ENCODE results near the gene TMEM217.
"Not testable (repeated sequence)": the region's sequence is repeated elsewhere in the genome, so short reads cannot be mapped to it uniquely, and the experiment has no call there.

TMEM217 gene

GRCh38 chr6:37221585-37222124 lies 36.3 kb downstream of the TMEM217 start:
- DNase-seq (ENCODE audit: insufficient read length, low spot score), result no peak
- no peak for FAIRE-seq

DNA sequence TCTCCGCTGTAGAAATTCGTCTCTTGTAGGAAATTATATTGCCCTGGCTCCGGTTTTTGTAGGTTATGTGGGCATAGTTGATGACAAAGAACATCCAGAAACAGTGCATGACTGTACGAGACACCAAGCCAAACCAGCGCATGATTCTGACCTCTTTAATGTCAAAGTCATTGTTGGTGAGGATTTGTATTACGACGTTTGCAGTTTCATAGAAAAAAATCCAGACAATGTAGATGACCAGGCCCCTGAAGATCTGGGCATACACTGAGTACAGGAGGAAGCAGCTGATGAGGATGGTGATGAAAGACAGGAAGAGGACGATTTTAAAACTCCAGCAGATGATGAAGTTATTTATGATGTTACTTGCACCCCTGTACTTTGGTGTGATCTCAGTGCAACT lies 39.4 kb downstream of the TMEM217 start:
- FAIRE-seq, result no peak

DNA sequence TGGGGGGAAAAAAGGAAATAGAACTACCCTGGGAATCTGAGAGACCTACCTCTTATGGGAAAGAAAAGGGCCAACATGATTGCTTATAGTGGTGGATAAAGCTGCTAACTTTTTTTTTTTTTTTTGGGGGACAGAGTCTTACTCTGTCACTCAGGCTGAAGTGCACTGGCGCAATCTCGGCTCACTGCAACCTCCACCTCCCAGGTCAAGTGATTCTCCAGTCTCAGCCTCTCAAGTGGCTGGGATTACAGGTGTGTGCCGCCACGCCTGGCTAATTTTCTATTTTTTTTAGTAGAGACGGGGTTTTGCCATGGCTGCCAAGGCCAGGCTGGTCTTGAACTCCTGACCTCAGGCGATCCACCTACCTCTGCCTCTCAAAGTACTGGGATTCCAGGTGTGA lies 39.9 kb downstream of the TMEM217 start:
- DNase-seq (ENCODE audit: insufficient read length, low spot score), result no peak
- FAIRE-seq, result no peak

More for the DNA sequence above, 39.4 kb downstream of the TMEM217 start:
- no peak for DNase-seq (ENCODE audit: insufficient read length, low spot score)

DNA sequence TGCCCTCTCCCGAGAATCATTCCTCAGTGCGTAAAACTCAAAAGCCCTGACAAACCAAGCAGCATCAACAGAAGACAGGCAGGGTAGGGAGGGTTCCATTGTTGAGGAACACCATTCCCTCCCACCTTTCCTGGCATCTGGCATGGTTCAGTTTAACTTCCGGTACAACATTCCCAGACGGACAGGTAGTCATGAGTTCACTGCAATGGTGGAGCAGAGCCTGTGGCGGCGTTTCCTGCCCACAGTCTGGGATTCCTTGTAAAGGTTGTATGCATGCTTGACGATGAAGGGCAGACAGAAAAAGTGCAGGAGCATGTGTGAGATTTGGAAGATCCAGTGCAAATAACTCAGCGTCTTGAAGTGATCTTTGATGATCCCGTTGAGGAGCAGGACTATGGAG lies 45.7 kb downstream of the TMEM217 start:
- DNase-seq (ENCODE audit: insufficient read length, low spot score) (no peak), FAIRE-seq (peak; percentile 31)

DNA sequence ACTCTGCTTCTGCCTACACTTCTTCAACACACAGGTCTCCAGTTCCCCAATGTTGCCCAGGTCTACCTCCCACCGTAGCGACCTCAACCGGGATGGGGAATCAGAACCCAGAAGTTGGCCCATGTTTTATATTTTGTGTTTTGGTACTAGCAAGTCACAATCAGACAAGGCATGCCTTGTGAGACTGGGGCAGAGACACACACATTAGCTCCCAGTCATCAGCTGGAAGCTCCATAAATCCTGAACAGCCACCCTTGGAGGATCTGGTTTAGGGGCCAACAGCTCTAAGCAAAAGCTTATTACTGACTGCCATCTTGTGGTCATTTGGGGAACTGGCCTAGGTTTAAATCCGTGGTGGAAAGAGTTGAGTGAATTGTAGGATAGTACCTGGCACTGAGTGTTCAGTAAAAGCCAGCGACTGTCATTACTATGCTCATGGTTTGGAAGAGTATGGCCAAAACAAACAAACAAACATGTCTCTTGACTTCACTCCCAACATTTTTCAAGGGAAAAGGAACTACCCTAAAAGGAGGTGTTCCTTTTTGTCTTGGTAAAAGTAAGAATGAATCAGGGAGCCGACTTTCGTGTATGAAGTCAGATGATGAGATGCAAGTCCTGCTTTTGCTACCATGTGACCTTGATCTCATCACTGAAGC lies 47.5 kb downstream of the TMEM217 start:
- DNase-seq (ENCODE audit: insufficient read length, low spot score), result peak; percentile 82
- FAIRE-seq, result peak; percentile 69

DNA sequence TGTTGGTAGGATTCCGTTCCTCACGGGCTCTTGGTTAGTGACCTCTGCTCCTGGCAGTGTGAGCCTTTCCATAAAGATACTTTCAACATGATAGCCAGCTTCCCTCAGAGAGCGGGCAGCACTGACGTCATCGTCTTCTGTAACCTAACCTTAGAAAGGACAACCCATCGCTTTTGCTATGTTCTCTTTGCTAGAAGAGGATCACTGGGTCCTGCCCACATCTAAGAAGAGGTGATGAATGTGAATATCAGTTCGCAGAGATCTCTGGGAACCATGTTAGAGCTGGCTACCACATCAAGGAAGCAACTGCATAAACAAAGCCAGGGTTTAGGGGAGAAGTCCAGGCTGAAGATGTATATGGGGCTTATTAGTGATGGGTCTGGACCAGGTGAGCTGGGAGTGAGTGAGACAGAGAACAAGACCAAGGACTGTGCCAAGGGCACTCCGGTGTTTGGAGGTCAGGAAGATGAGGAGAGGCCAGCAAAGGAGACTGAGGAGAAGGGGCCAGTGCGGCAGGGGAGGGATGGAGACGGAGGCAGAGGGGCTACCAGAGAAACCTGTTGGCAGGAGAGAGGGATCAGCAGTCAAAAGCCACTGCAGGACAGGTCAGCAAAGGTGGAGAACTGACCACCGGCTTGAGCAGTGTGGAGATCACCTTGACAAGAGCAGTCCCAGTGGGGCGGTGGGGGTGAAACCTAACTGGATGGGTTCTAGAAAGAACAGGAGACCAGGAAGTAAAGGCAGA lies 48.3 kb downstream of the TMEM217 start:
- no peak for DNase-seq (ENCODE audit: insufficient read length, low spot score)
- no peak for FAIRE-seq

GRCh38 chr6:37208793-37209192 lies 49.2 kb downstream of the TMEM217 start:
- DNase-seq (ENCODE audit: insufficient read length, low spot score) (no peak), FAIRE-seq (no peak)

- no peak for FAIRE-seq
- peak; percentile 79 for DNase-seq (ENCODE audit: insufficient read length, low spot score)
Observed at GRCh38 chr6:37207903-37208456, 50.0 kb downstream of the TMEM217 start.

DNA sequence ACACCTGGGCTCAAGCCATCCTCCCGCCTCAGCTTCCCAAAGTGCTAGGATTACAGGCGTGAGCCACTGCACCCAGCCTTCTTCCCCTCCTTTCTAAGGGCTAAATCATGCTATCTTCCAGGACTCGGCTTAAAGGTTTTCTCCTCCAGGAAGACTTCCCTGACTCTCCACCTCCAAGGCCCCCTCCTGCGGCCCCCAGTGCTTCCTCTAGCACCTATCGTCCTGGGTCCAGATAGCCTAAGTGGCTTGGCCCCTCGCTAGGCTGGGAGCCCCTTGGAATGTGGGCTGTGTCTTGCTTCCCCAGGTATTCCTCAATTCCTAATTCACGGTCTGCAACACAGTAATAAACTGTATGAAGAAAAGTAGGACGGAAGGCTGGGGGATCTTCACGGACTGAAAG lies 51.3 kb downstream of the TMEM217 start:
- DNase-seq (ENCODE audit: insufficient read length, low spot score), result no peak
- no peak for FAIRE-seq

GRCh38 chr6:37205997-37206340 lies 52.0 kb downstream of the TMEM217 start:
- DNase-seq (ENCODE audit: insufficient read length, low spot score) (no peak), FAIRE-seq (no peak)

- FAIRE-seq (no peak), DNase-seq (ENCODE audit: insufficient read length, low spot score) (no peak)
Observed at GRCh38 chr6:37205175-37205996, 52.6 kb downstream of the TMEM217 start.

- DNase-seq (ENCODE audit: insufficient read length, low spot score), result no peak
- peak; percentile 77 for FAIRE-seq
Observed at GRCh38 chr6:37204014-37204751, 53.8 kb downstream of the TMEM217 start.

DNA sequence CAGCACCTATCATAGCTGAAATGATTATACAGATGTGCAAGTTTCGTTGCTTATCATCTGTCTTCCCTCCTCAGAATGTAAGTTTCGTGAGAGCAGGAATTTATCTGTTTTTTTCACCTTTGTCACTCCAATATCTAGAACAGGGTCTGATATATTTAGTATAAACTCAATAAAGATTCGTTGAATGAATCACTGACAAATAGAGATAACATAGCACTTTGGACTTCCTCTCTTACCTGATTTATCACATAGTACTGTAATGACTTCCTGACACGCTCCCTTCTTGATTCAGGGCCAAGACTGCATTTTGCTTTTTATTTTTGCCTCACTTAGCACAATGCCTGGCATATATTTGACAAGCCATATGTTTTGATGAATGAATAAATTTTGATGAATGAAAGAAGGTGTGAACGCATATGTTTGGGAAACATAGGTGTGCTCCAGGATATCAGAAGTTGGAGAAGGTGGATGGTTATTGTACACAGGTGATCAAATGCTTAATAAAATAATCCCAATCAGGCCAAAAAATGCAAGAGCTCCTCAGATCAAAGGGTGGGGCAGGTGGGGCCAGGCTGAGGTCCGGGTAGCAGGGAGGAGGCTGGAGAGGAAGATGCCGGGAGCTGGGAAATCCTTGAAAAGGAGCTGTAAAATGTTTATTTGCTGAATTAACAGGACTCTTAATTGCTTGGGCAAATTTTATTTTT lies 55.0 kb downstream of the TMEM217 start:
- DNase-seq (ENCODE audit: insufficient read length, low spot score), result no peak
- FAIRE-seq, result no peak

- FAIRE-seq (no peak), DNase-seq (ENCODE audit: insufficient read length, low spot score) (no peak)
Observed at GRCh38 chr6:37201726-37202125, 56.2 kb downstream of the TMEM217 start.

GRCh38 chr6:37200085-37200484 lies 57.9 kb downstream of the TMEM217 start:
- DNase-seq (ENCODE audit: insufficient read length, low spot score) (no peak), FAIRE-seq (no peak)

DNA sequence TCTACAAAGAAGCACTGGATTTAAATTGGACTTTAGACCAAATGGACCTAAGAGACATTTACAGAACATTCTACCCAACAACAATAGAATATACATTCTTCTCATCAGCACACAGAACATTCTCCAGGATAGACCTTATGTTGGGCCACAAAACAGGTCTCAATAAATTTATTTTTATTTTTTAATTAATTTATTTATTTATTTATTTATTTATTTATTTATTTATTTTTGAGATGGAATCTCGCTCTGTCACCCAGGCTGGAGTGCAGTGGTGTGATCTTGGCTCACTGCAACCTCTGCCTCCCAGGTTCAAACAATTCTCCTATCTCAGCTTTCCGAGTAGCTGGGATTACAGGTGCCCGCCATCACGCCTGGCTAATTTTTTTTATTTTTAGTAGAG lies 61.5 kb downstream of the TMEM217 start:
- not testable (repeated sequence) for DNase-seq (ENCODE audit: insufficient read length, low spot score); FAIRE-seq

DNA sequence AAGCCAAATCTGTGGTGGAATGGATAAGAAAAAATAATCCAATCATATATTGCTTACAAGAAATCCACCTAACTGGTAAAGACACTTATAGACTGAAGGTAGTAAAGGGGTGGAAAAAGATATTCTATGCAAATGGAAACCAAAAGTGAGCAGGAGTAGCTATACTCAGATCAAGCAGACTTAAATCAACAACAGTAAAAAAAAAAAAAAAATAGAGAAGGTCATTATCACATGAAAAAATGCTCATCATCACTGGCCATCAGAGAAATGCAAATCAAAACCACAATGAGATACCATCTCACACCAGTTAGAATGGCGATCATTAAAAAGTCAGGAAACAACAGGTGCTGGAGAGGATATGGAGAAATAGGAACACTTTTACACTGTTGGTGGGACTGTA lies 63.1 kb downstream of the TMEM217 start:
- FAIRE-seq; DNase-seq (ENCODE audit: insufficient read length, low spot score): not testable (repeated sequence)

DNA sequence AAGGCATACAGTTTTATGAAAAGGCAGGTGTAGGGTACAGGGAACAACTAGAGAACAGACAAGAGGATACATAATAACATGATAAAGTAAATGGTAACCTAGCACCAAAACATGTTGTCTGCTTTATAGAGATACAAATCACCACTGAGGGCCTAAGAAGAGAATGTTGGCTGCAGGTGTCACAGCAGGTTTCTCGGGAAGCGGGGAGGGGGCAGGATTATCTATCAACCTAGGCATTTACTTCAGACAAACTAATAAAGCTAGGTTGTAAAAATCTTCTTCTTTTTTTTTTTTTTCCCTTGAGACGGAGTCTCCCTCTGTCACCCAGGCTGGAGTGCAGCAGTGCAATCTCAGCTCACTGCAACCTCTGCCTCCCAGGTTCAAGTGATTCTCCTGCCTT lies 65.3 kb downstream of the TMEM217 start:
- no peak for DNase-seq (ENCODE audit: insufficient read length, low spot score)
- FAIRE-seq, result no peak

DNA sequence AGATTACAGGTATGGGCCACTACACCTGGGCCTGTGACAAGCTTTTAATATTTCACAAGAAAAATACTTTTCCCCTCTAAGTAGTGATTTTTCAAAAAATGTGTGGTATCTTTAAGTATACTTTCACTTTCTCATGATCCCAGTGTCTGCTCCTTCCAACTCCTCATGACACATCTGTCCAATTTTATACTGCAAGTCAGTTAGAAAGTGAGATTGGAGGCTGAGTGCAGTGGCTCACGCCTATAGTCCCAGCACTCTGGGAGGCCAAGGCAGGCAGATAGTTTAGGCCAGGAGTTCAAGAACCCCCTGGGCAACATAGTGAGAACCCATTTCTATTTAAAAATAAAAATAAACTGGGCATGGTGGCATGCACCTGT lies 67.8 kb downstream of the TMEM217 start:
- DNase-seq (ENCODE audit: insufficient read length, low spot score) (no peak), FAIRE-seq (no peak)
